Ecto neural progenitor cell (in vitro differentiated cells): Measurements from ENCODE around the gene SAXO1.
"Not testable (repeated sequence)": the region's sequence is repeated elsewhere in the genome, so short reads cannot be mapped to it uniquely, and the experiment has no call there.

Experiments
- DNase-seq: peaks from one replicate; pipeline ENCODE4 v3.0.0-alpha.2; 2018; ENCODE audit warnings: low spot score

The SAXO1 gene, protein sequence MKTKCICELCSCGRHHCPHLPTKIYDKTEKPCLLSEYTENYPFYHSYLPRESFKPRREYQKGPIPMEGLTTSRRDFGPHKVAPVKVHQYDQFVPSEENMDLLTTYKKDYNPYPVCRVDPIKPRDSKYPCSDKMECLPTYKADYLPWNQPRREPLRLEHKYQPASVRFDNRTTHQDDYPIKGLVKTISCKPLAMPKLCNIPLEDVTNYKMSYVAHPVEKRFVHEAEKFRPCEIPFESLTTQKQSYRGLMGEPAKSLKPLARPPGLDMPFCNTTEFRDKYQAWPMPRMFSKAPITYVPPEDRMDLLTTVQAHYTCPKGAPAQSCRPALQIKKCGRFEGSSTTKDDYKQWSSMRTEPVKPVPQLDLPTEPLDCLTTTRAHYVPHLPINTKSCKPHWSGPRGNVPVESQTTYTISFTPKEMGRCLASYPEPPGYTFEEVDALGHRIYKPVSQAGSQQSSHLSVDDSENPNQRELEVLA

DNA sequence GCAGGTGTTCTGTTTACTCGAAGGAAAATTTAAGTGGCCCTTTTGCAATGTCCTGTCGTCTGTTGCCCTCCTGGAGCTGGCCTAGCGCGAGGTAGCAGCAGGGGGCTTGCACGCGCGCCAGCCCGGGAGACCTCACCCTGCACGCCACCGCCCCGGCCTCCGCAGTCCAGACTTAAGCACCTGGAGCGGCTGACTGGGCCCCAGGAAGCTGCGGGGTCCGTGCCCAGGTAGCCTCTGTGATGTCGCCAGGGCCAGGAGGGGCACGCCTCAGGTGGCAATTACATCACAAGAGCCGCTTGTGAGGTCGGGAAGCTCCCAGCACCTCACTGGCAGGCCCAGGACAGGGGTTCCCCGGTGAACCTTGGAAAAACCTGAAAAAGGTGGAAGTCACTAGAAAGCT is at the start of gene SAXO1:
Gene SAXO1 (minus strand): TSS at position 195 of the 400 bp plus-strand sequence. CDS start 301 bp downstream, outside the sequence.
- no peak for DNase-seq

GRCh38 chr9:19074836-19075235 is 41.8 kb upstream of the SAXO1 start:
- no peak for DNase-seq

DNA sequence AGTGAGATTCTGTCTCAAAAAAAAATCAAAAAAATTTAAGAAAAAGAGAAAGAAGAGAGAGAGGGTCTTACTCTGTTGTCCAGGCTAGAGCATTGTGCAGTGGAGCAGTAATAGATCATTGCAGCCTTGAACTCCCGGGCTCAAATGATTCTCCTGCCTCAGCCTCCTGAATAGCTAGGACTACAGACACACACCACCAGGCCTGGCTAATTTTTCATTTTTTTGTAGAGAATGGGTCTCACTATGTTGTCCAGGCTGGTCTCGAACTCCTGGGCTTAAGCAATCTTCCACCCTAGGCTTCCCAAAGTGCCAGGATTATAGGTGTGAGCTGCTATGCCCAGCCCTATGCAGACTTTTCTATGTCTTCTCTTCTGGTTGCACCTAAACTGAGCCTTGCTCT is 41.2 kb upstream of the SAXO1 start:
- no peak for DNase-seq

- DNase-seq: no peak
Measured at GRCh38 chr9:19057033-19057432, 24.0 kb upstream of the SAXO1 start.

DNA sequence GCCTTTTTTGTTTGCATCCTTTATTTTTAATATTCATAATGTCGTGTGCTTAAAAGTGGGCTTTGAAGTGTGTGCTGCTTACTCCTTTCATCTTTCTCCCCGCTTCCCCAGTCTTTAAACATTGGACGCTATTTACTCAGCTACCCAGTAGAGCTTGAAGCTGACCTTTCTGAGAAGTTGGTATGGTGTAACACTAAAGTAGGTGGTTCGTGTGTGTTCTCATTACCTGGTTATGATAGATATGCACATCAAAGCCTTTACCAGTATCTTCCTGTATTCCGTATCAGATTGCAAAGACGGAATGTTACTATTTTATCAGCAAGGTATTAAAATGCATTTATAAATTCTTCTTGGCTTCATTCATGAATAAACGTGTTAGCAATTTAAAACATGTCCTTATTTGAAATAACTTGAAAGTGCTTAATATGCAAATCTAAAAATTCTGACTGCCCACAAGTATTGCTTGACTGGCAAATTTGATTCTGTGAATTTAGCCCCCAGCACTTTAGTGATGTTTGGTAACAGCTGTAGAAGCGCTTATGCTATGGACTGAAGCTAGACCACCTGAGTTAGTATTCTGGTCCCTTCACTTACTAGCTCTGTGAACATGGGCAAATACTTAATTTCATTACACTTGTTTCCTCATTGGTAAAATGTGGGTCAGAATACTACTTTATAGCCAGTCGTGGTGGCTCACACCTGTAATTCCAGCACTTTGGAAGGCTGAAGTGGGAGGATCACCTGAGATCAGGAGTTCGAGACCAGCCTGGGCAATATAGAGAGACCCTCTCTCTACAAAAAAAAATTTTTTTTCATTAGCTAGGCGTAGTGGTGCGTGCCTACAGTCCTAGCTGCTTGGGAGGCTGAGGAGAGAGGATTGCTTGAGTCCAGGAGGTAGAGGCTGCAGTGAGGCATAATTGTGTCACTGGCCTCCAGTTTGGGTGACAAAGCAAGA is 17.9 kb upstream of the SAXO1 start:
- DNase-seq: no peak

GRCh38 chr9:19049917-19050636 is 17.1 kb upstream of the SAXO1 start:
- no peak for DNase-seq

DNA sequence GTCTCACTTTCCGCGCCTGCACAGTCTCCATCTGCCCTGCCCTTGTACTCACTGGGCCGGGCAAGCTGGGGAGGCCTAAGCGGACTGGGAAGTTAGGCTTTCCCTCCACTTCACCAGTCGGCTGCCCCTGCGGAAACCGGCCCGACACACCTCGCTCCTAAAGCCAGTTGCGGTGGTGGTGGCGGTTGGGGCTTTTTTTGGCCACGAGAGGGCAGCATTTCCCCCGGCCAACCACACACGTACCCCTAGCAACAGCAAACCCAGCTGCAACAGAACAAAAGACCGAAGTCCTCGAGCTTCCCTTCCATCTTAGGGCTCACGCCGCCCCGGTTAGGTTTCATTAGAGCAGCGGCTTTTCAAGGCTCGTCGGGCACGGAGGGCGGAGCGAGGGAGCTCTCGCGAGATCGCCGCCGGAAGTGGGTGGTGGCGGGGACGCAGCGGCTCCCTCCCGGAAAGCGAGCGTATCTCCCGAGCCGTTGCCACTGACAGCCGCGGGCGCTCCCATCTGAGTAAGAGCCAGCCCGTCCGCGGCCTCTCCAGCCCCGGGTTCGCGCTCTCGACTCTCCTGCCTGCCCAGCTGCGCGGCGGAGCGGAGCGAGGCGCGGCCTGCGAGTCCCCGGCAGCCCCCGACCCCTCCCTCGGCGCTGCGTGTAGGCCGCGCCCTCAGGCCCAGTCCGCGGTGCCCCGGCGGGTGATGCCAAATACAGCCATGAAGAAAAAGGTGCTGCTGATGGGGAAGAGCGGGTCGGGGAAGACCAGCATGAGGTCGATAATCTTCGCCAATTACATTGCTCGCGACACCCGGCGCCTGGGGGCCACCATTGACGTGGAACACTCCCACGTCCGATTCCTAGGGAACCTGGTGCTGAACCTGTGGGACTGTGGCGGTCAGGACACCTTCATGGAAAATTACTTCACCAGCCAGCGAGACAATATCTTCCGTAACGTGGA is 16.2 kb upstream of the SAXO1 start, which contains the start of gene RRAGA:
Gene RRAGA (plus strand): TSS at position 462 of the 951 bp plus-strand sequence. CDS start 233 bp downstream, at position 695.
- peak; percentile 96 for DNase-seq

GRCh38 chr9:19036611-19037010 is 3.6 kb upstream of the SAXO1 start:
- DNase-seq: no peak

DNA sequence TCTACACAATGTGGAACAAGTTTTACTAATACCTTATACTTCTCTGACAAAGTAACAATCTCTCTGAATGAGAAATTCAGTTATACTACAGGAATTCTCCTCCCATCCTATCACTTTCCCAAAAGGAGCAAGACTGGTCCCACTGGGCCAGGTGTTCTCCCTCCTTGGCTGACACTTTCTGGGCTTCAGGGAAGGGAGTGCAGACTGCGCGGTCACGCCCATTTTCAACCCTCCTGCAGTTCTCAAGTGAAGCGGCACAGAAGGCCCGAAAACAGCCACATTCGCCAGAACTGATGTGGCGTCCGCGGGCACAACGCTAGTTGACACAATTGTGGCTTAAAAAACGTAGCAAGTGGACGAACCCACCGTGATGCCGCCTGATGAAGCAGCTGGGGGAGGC is 603 bp downstream of the SAXO1 start:
- no peak for DNase-seq

DNA sequence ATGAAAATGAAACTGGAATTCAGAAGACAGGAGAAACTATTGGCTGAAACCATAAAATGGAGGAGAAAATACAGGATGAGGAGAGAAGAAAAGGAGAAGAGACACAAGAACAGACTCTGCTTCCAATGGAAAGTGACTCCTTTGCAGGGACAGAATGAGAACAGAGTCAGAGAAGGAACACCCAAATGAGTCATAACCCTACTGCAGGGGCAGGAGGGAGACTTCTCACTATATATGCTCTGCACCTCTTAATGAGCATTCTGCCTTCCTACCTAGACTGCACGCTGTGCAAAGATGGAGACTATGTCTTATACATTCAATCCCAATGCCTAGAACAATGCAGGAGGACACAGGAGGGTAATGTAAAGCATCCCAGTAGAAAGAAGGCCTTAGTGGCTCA is 2.1 kb downstream of the SAXO1 start:
- no peak for DNase-seq

DNA sequence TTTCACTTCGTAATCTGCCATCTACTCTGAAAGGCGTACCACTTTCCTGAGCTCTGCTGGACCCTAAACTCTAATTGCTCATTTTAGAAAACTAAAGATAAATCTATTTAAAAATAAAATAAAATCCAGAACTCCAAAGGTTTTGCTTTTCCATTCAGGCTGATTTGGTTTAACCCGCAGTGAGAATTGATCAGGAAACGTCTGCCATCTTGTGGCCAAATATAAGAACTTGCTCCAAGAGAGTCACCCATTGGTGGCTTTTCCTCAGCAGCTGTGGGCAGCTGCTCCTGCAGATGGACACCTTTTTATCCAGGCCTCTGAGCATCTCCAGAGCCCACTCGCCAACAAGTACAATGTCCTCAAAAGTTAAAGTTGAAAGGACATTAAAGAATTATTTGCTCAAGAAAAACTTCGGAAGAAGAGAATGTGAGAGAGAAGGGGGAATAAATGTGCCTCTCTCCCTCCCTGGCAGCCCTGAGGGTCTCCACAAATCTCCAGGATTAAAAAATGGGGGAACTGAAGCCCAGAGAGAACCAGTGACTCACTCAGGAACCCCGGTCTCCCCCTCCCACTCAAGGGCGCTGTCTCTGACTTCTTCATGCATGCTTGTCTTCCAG is 4.1 kb downstream of the SAXO1 start:
- peak; percentile 60 for DNase-seq

DNA sequence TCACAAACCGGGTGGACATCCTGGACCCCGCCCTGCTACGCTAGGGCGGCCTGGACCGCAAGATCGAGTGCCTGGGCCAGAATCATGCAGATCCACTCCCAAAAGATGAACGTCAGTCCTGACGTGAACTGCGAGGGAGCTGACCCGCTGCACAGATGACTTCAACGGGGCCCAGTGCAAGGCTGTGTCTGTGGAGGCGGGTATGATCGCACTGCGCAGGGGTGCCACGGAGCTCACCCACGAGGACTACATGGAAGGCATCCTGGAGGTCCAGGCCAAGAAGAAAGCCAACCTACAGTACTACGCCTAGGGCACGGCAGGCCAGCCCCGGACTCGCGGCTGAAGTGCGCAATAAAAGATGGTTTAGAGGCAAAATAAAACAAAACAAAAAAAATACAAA is 5.2 kb downstream of the SAXO1 start:
- no peak for DNase-seq

- no peak for DNase-seq
Measured at GRCh38 chr9:19026375-19026774, 6.6 kb downstream of the SAXO1 start.

DNA sequence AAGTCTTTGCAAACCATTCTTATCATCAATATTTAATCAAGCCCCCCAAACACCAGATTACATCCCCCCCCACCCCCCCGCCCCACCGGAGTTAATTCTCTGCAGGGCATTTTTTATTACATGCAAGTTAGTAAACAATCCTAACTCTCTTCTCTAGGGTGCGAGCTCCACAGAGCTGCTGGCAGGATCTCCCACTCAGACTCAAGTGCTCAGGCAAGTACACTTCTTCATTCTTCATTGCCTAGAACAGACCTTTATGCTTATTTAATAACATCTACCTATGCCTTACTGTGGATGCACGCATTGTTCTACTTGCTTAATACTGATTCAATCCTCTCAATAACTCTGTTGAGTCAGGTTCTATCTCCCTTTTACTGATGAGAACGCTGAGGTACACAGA is 9.9 kb downstream of the SAXO1 start:
- DNase-seq: no peak

GRCh38 chr9:19022206-19022605 is 10.8 kb downstream of the SAXO1 start:
- no peak for DNase-seq

- not testable (repeated sequence) for DNase-seq
Measured at GRCh38 chr9:19021649-19022048, 11.4 kb downstream of the SAXO1 start.

- no peak for DNase-seq
Measured at GRCh38 chr9:19020886-19021455, 12.0 kb downstream of the SAXO1 start.

GRCh38 chr9:19018201-19018600 is 14.8 kb downstream of the SAXO1 start:
- DNase-seq: no peak

GRCh38 chr9:19009391-19009965 is 23.5 kb downstream of the SAXO1 start:
- DNase-seq: no peak

- no peak for DNase-seq
Measured at GRCh38 chr9:19000133-19000532, 32.9 kb downstream of the SAXO1 start.
